Small intestine (tissue), 7 donors: ENCODE results near the gene MAPK8IP1. TPM values are rescaled to one million over a fixed set of nuclear protein-coding genes. Genes with fewer than 3 reads are reported as not detected.
A peak's percentile ranks its signal among the peaks of the same experiment; 100 is the strongest.

Experiments
- DNase-seq, 2 donors: peaks; one replicate each; pipeline versions ENCODE4 v3.0.0 to v3.0.0-alpha.2; 2013
- FAIRE-seq: peaks from 2 replicates; lab custom pipeline; 2012; peaks lifted over from hg19 to GRCh38; lab: Jason Lieb, UNC
- H3K27ac ChIP-seq, 3 donors: one replicate each; pipeline ENCODE4 v1.5.1; 2013; ENCODE audit warnings: low read length in 2 of 3, mild to moderate bottlenecking in 2 of 3, control low read depth in 1 of 3, inconsistent platforms in 1 of 3, low read depth in 1 of 3, moderate library complexity in 1 of 3
- H3K27me3 ChIP-seq, 3 donors: one replicate each; pipeline ENCODE4 v1.6.1; 2013; ENCODE audit warnings: low read length in 3 of 3, inconsistent platforms in 1 of 3; ENCODE audit not compliant: control insufficient read depth in 3 of 3, insufficient read depth in 3 of 3
- H3K36me3 ChIP-seq, 3 donors: one replicate each; pipeline ENCODE4 v1.6.1; 2013; ENCODE audit warnings: low read length in 3 of 3, inconsistent platforms in 1 of 3, low read depth in 1 of 3, mild to moderate bottlenecking in 1 of 3, moderate library complexity in 1 of 3; ENCODE audit not compliant: control insufficient read depth in 3 of 3, insufficient read depth in 2 of 3
- H3K4me1 ChIP-seq, 3 donors: one replicate each; pipeline ENCODE4 v1.6.1; 2013; ENCODE audit warnings: low read length in 2 of 3, inconsistent platforms in 1 of 3, low read depth in 1 of 3, mild to moderate bottlenecking in 1 of 3, moderate library complexity in 1 of 3; ENCODE audit not compliant: control insufficient read depth in 3 of 3, insufficient read depth in 2 of 3
- H3K4me3 ChIP-seq, 3 donors: one replicate each; pipeline ENCODE4 v1.5.1; 2013; ENCODE audit warnings: low read length in 3 of 3, control low read depth in 1 of 3, inconsistent platforms in 1 of 3, low read depth in 1 of 3, mild to moderate bottlenecking in 1 of 3, moderate library complexity in 1 of 3
- H3K9me3 ChIP-seq, 2 donors: one replicate each; pipeline ENCODE4 v1.6.1; 2013; ENCODE audit warnings: low read depth in 1 of 2, low read length in 1 of 2; ENCODE audit not compliant: control insufficient read depth in 2 of 2, insufficient read depth in 1 of 2
- WGBS, 3 donors: extraction: QIAGEN DNeasy Blood & Tissue Kit; methylation state at CpG; one replicate each; pipeline ENCODE4 v1.1.7; 2013; 5-methylcytosine and 5-hydroxymethylcytosine counted together
- polyA plus RNA-seq, 4 donors: library from polyadenylated mRNA; stranded (reverse) in 3 of 4; unstranded in 1 of 4; fragments of 200-250 nt in 3 of 4; fragments of 120-200 nt in 1 of 4; gene quantifications; one replicate each; pipeline versions ENCODE4 v1.2.1 to v1.2.3, GENCODE V29; 2013
- donor health status: healthy with polysubstance abuse.
- donor health status: control.
- donor health status: control.
- donor health status: Bipolar disorder and iron deficiency.
- donor health status: healthy.

The MAPK8IP1 gene
- polyA plus RNA-seq, 4 donors: 1.3 to 6.1 (median 1.9) TPM

GRCh38 chr11:45931739-45932138 lies 46.3 kb downstream of the MAPK8IP1 start:
- FAIRE-seq: no peak
- no peak for DNase-seq
- 86 to 88% (median 88%) methylated on average over 10 of the region's 10 CpGs for whole genome bisulfite sequencing, 3 donors

DNA sequence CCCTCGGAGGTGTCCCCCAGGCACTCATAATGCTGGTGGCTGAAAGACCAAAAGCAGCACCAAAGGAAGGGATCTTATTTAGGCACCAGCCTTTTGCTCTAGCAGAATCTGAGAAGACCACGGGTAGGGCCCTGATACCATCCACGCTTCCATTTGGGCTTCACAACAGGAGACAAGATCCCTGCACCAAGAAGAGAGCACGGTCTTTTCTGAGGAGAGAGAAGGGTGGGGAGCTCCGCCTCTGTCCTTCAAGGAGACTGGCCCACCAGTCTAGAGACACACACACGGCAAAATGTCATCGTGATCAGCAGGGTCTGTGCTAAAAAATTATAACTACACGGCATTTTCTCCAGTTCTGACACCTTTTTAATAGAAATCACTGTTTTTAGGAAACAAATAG lies 46.8 kb downstream of the MAPK8IP1 start:
- Histone ChIP-seq H3K9me3 (no peaks in the 10 kb centered on the region), H3K4me3 (no peak overlapping the region), H3K4me1 (peaks cover 0 to 15% (median 0%) of the 10 kb centered on the region in 3 donors), H3K36me3 (peaks cover 6 to 71% (median 6%) of the 10 kb centered on the region in 3 donors), H3K27ac (no peak overlapping the region), H3K27me3 (no peaks in the 10 kb centered on the region)
- WGBS, 3 donors: 90 to 94% (median 90%) methylated on average over 8 of the region's 8 CpGs
- DNase-seq: no peak
- FAIRE-seq: no peak

More at GRCh38 chr11:45931739-45932138, 46.3 kb downstream of the MAPK8IP1 start:
- H3K27ac ChIP-seq: no peak overlapping the region
- H3K4me1 ChIP-seq: peaks cover 0 to 15% (median 0%) of the 10 kb centered on the region in 3 donors
- no peak overlapping the region for H3K4me3 ChIP-seq
- H3K9me3 ChIP-seq: no peaks in the 10 kb centered on the region
- peaks cover 6 to 69% (median 6%) of the 10 kb centered on the region in 3 donors for H3K36me3 ChIP-seq
- H3K27me3 ChIP-seq: no peaks in the 10 kb centered on the region

- no peak for FAIRE-seq
- Histone ChIP-seq H3K27me3 (no peaks in the 10 kb centered on the region), H3K4me3 (no peak overlapping the region), H3K36me3 (peaks cover 6 to 70% (median 6%) of the 10 kb centered on the region in 3 donors), H3K9me3 (no peaks in the 10 kb centered on the region), H3K27ac (no peak overlapping the region), H3K4me1 (peaks cover 0 to 15% (median 0%) of the 10 kb centered on the region in 3 donors)
- 77 to 90% (median 89%) methylated on average over 15 of the region's 15 CpGs for WGBS, 3 donors
- DNase-seq: no peak
Observed at GRCh38 chr11:45933131-45933831, 47.8 kb downstream of the MAPK8IP1 start.

- Histone ChIP-seq H3K27ac (no peak overlapping the region), H3K9me3 (no peaks in the 10 kb centered on the region), H3K4me3 (no peak overlapping the region), H3K27me3 (no peaks in the 10 kb centered on the region), H3K36me3 (peaks cover 6 to 70% (median 6%) of the 10 kb centered on the region in 3 donors), H3K4me1 (peaks cover 0 to 15% (median 0%) of the 10 kb centered on the region in 3 donors)
- FAIRE-seq: no peak
- WGBS, 3 donors: 82 to 85% (median 85%) methylated on average over 21 of the region's 21 CpGs
- no peak for DNase-seq
Observed at GRCh38 chr11:45933846-45934579, 48.6 kb downstream of the MAPK8IP1 start.

GRCh38 chr11:45934580-45935318 lies 49.3 kb downstream of the MAPK8IP1 start:
- Histone ChIP-seq H3K27me3 (no peaks in the 10 kb centered on the region), H3K27ac (no peak overlapping the region), H3K9me3 (no peaks in the 10 kb centered on the region), H3K4me3 (no peak overlapping the region), H3K4me1 (peaks cover 0 to 13% (median 0%) of the 10 kb centered on the region in 3 donors), H3K36me3 (peaks cover 6 to 68% (median 6%) of the 10 kb centered on the region in 3 donors)
- 75 to 80% (median 78%) methylated on average over 12 of the region's 12 CpGs for WGBS, 3 donors
- no peak for FAIRE-seq
- DNase-seq: peak in 1 of 2 donors; percentile 24

- no peaks in the 10 kb centered on the region for H3K27me3 ChIP-seq
- H3K27ac ChIP-seq: no peak overlapping the region
- no peak overlapping the region for H3K4me3 ChIP-seq
- peaks cover 0 to 6% (median 0%) of the 10 kb centered on the region in 3 donors for H3K4me1 ChIP-seq
- peaks cover 6 to 61% (median 6%) of the 10 kb centered on the region in 3 donors for H3K36me3 ChIP-seq
- 85 to 91% (median 90%) methylated on average over 8 of the region's 8 CpGs for WGBS, 3 donors
- DNase-seq (no peak), FAIRE-seq (no peak)
- H3K9me3 ChIP-seq: no peaks in the 10 kb centered on the region
Observed at GRCh38 chr11:45935349-45936064, 50.1 kb downstream of the MAPK8IP1 start.

- H3K4me3 ChIP-seq: no peak overlapping the region
- no peaks in the 10 kb centered on the region for H3K4me1 ChIP-seq
- DNase-seq (no peak), FAIRE-seq (no peak)
- no peaks in the 10 kb centered on the region for H3K27me3 ChIP-seq
- no peaks in the 10 kb centered on the region for H3K9me3 ChIP-seq
- no peak overlapping the region for H3K27ac ChIP-seq
- WGBS, 3 donors: 95 to 96% (median 96%) methylated on average over 4 of the region's 4 CpGs
- H3K36me3 ChIP-seq: peaks cover 6 to 52% (median 6%) of the 10 kb centered on the region in 3 donors
Observed at GRCh38 chr11:45936511-45937054, 51.1 kb downstream of the MAPK8IP1 start.
